Esophagus muscularis mucosa (tissue), 4 donors: ENCODE measurements around the gene CKB. TPM values are rescaled to one million over a fixed set of nuclear protein-coding genes. Genes with fewer than 3 reads are reported as not detected.

Experiments used
- DNase-seq: peaks from one replicate; pipeline ENCODE4 v3.0.0-alpha.2; 2017; ENCODE audit errors: extremely low spot score
- H3K27ac ChIP-seq, 4 donors: fragments of 200-600 bp; sonication (generic); replicated peaks in 1 of 4; 1 replicate in 3 of 4; 2 replicates in 1 of 4; pipeline ENCODE4 v1.5.1; 2016 to 2019; ENCODE audit warnings: mild to moderate bottlenecking in 1 of 4
- H3K27me3 ChIP-seq, 4 donors: fragments of 200-600 bp; sonication (generic); one replicate each; pipeline versions ENCODE4 v1.5.1 to v1.6.0; 2016 to 2019
- H3K36me3 ChIP-seq, 4 donors: fragments of 200-600 bp; sonication (generic); one replicate each; pipeline ENCODE4 v1.5.1; 2016 to 2019
- H3K4me1 ChIP-seq, 4 donors: fragments of 200-600 bp; sonication (generic); one replicate each; pipeline ENCODE4 v1.5.1; 2016 to 2019
- H3K4me3 ChIP-seq, 4 donors: fragments of 200-600 bp; sonication (generic); 1 replicate in 2 of 4; 2 replicates in 2 of 4; pipeline ENCODE4 v1.5.1; 2016 to 2019; ENCODE audit warnings: mild to moderate bottlenecking in 4 of 4, moderate library complexity in 1 of 4
- H3K9me3 ChIP-seq, 4 donors: fragments of 200-600 bp; sonication (generic); 1 replicate in 3 of 4; 2 replicates in 1 of 4; pipeline ENCODE4 v1.5.1; 2016 to 2019
- EP300 ChIP-seq: sonication (generic); formaldehyde crosslinking; IDR thresholded peaks from one replicate; pipeline ENCODE4 v1.6.1; 2017; ENCODE audit warnings: antibody characterized with exemption
- POLR2A ChIP-seq: fragments of 450-650 bp; IDR thresholded peaks from one replicate; pipeline ENCODE4 v1.6.1; 2017; ENCODE audit warnings: antibody characterized with exemption, moderate library complexity, mild to moderate bottlenecking, low read depth
- POLR2AphosphoS5 ChIP-seq, 2 donors: sonication (generic); formaldehyde crosslinking; IDR thresholded peaks; one replicate each; pipeline ENCODE4 v1.6.1; 2017; ENCODE audit warnings: antibody characterized with exemption in 2 of 2
- WGBS: methylation state at CpG from one replicate; pipeline ENCODE4 v1.1.5; 2018; 5-methylcytosine and 5-hydroxymethylcytosine counted together
- intact Hi-C: fragments of 100-400 bp; cut with DNase I; formaldehyde crosslinking; loops from one replicate; pipeline ENCODE4 v1.15.1; 2023
- total RNA-seq, 4 donors: library from RNA; depleted of rRNA; stranded (reverse); fragments of >200 nt; gene quantifications; one replicate each; pipeline versions ENCODE4 v1.1.0 to v1.2.1, GENCODE V29; 2016
- TF ChIP-seq, protein P1 (sequence below), 3 experiments: fragments of 200-600 bp in 2 of 3; fragments of 450-650 bp in 1 of 3; sonication (generic) in 2 of 3; IDR thresholded peaks; one replicate each; pipeline ENCODE4 v1.5.1; 2017 to 2019; ENCODE audit warnings: antibody characterized with exemption in 3 of 3, mild to moderate bottlenecking in 2 of 3, moderate library complexity in 1 of 3

Gene CKB
- total RNA-seq, 4 donors from 2014 or later: 917 to 1,843 (median 1,284) TPM

GRCh38 chr14:103510724-103511693 lies 11.6 kb downstream of the CKB start:
- intact Hi-C loops: no loop called here
- Histone ChIP-seq H3K9me3 (no peaks in the 10 kb centered on the region), H3K27ac (no peak overlapping the region), H3K4me3 (no peak overlapping the region), H3K4me1 (peaks cover 14 to 24% (median 21%) of the 10 kb centered on the region in 4 donors), H3K27me3 (no peaks in the 10 kb centered on the region), H3K36me3 (peaks cover 0 to 61% (median 45%) of the 10 kb centered on the region in 4 donors)
- TF ChIP-seq POLR2AphosphoS5 (IDR thresholded peaks at IDR 0.05) (no peak), EP300 (no peak)
- 92% methylated on average over 22 of the region's 26 CpGs for WGBS
- DNase-seq: no peak

- peaks cover 0 to 70% (median 54%) of the 10 kb centered on the region in 4 donors for H3K36me3 ChIP-seq
- no peak overlapping the region for H3K4me3 ChIP-seq
- H3K4me1 ChIP-seq: peaks cover 14 to 26% (median 21%) of the 10 kb centered on the region in 4 donors
- intact Hi-C loops: no loop called here
- H3K9me3 ChIP-seq: no peaks in the 10 kb centered on the region
- 85% methylated on average over 10 of the region's 11 CpGs for WGBS
- no peak overlapping the region for H3K27ac ChIP-seq
- TF ChIP-seq, protein P1, sequence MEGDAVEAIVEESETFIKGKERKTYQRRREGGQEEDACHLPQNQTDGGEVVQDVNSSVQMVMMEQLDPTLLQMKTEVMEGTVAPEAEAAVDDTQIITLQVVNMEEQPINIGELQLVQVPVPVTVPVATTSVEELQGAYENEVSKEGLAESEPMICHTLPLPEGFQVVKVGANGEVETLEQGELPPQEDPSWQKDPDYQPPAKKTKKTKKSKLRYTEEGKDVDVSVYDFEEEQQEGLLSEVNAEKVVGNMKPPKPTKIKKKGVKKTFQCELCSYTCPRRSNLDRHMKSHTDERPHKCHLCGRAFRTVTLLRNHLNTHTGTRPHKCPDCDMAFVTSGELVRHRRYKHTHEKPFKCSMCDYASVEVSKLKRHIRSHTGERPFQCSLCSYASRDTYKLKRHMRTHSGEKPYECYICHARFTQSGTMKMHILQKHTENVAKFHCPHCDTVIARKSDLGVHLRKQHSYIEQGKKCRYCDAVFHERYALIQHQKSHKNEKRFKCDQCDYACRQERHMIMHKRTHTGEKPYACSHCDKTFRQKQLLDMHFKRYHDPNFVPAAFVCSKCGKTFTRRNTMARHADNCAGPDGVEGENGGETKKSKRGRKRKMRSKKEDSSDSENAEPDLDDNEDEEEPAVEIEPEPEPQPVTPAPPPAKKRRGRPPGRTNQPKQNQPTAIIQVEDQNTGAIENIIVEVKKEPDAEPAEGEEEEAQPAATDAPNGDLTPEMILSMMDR (IDR thresholded peaks at IDR 0.05): no peak
- TF ChIP-seq POLR2A: no peak
- no peak for TF ChIP-seq EP300
- no peak for TF ChIP-seq POLR2AphosphoS5 (IDR thresholded peaks at IDR 0.05)
- DNase-seq: no peak
- no peaks in the 10 kb centered on the region for H3K27me3 ChIP-seq
Observed at GRCh38 chr14:103509864-103510723, 12.5 kb downstream of the CKB start.

GRCh38 chr14:103508521-103509329 lies 13.9 kb downstream of the CKB start:
- Histone ChIP-seq H3K27me3 (no peaks in the 10 kb centered on the region), H3K27ac (no peak overlapping the region), H3K4me1 (peaks cover 14 to 21% (median 16%) of the 10 kb centered on the region in 4 donors), H3K9me3 (no peaks in the 10 kb centered on the region), H3K36me3 (peaks cover 8 to 84% (median 68%) of the 10 kb centered on the region in 4 donors), H3K4me3 (no peak overlapping the region)
- intact Hi-C loops: no loop called here
- WGBS: 91% methylated on average over 16 of the region's 16 CpGs
- DNase-seq: no peak
- no peak for TF ChIP-seq POLR2A
- TF ChIP-seq POLR2AphosphoS5 (IDR thresholded peaks at IDR 0.05): no peak
- TF ChIP-seq EP300: no peak
- TF ChIP-seq, protein P1 (IDR thresholded peaks at IDR 0.05): no peak

DNA sequence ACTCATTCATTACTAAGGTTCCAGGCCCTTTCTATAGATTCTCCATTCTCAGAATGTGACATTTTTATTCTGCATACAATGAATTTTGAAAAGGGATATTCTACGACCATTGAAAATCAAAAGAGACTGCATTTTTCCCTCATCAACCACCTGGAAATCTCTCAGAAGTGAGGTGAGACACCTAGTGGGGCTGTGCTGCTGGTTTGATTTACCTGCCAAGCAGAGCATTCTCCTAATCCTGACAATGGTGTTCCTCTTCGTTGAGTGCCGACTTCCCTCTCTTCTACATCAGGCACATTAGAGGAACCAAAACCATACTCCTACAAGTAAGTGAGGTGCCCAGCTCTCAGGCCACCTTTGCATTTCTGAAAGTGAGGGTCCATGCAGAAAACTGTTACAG lies 14.9 kb downstream of the CKB start:
- Histone ChIP-seq H3K9me3 (no peaks in the 10 kb centered on the region), H3K36me3 (peaks cover 17 to 87% (median 78%) of the 10 kb centered on the region in 4 donors), H3K27me3 (no peaks in the 10 kb centered on the region), H3K4me1 (peaks cover 6 to 11% (median 6%) of the 10 kb centered on the region in 4 donors), H3K4me3 (no peak overlapping the region), H3K27ac (no peak overlapping the region)
- intact Hi-C loops: no loop called here
- TF ChIP-seq POLR2A: no peak
- TF ChIP-seq EP300: no peak
- TF ChIP-seq, protein P1 (IDR thresholded peaks at IDR 0.05): no peak
- DNase-seq: no peak
- 87% methylated on average over 3 of the region's 3 CpGs for WGBS
